Measurements from ENCODE around the gene OLFML3.

Gene OLFML3

DNA sequence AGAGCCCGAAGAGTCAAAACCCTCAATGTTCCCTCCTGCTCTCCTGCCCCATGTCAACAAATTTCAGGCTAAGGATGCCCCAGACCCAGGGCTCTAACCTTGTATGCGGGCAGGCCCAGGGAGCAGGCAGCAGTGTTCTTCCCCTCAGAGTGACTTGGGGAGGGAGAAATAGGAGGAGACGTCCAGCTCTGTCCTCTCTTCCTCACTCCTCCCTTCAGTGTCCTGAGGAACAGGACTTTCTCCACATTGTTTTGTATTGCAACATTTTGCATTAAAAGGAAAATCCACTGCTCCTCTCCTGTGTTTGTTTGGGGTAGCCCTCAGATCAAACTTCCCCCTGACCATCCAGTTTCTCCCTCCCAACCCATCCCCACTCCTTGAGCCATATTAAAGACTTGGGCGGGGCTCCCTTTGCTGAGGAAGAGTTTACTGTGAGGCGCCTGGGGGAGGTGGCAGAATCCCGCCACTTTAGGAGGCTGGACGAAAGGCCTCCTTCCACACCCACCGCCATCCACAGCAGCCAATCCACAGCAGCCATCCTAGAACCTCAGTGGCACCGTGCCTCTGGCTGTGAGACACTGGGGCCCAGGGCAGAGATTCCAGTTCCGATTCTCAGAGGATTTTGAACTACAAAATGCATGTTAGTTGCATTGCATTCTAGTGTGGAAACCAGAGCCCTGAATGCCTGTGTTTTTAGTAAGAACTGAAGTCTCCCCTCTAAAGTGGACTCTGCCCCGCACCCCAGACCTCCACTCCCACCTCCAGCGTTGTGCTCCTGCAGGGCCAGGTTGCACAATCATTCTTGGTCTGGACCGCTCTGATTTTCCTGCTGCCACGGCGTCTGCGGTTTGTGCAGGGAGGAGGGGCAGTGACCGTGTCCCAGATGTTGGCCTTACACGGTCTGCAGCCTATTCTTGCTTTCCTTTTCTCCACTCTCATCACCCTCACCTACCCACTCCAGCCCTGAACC lies 3.0 kb downstream of the OLFML3 start:
- TF ChIP-seq, protein P1, sequence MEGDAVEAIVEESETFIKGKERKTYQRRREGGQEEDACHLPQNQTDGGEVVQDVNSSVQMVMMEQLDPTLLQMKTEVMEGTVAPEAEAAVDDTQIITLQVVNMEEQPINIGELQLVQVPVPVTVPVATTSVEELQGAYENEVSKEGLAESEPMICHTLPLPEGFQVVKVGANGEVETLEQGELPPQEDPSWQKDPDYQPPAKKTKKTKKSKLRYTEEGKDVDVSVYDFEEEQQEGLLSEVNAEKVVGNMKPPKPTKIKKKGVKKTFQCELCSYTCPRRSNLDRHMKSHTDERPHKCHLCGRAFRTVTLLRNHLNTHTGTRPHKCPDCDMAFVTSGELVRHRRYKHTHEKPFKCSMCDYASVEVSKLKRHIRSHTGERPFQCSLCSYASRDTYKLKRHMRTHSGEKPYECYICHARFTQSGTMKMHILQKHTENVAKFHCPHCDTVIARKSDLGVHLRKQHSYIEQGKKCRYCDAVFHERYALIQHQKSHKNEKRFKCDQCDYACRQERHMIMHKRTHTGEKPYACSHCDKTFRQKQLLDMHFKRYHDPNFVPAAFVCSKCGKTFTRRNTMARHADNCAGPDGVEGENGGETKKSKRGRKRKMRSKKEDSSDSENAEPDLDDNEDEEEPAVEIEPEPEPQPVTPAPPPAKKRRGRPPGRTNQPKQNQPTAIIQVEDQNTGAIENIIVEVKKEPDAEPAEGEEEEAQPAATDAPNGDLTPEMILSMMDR (IDR thresholded peaks at IDR 0.05; ENCODE audit: insufficient read depth, low read length, poor library complexity, severe bottlenecking): no peak
- DNase-seq (ENCODE audit: extremely low read depth, insufficient read length): no peak
- no peaks in the 10 kb centered on the region for H3K27me3 ChIP-seq (replicated peaks; ENCODE audit: control insufficient read depth, insufficient read depth, low read length)
- H3K4me3 ChIP-seq (replicated peaks; ENCODE audit: low read depth, low read length): no peak overlapping the region
- no peaks in the 10 kb centered on the region for H3K36me3 ChIP-seq (ENCODE audit: control insufficient read depth, insufficient read depth, low read length)

DNA sequence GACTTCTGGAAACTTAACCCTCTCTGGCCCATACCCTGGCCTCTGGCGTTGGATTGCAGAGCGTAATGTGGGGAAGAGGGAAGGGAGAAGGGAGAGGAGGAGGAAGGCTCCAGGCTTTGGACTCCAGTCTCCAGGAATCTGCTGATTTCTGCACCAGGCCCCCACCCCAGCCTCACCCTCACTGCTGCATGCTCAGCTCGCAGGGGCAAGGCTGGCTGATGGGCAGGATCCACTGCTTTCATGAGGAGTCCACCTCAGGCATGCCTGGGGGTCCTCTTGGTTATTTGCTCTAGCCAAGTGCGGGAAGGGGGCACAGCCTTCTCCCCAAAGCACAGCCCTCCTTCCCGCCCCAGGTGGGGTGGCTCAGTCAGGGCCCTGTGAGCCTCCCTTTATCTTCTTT lies 3.7 kb downstream of the OLFML3 start:
- no peak for DNase-seq (ENCODE audit: extremely low read depth, insufficient read length)
- Histone ChIP-seq H3K27me3 (replicated peaks; ENCODE audit: control insufficient read depth, insufficient read depth, low read length) (no peaks in the 10 kb centered on the region), H3K4me3 (replicated peaks; ENCODE audit: low read depth, low read length) (no peak overlapping the region), H3K36me3 (ENCODE audit: control insufficient read depth, insufficient read depth, low read length) (no peaks in the 10 kb centered on the region)
- TF ChIP-seq, protein P1 (IDR thresholded peaks at IDR 0.05; ENCODE audit: insufficient read depth, low read length, poor library complexity, severe bottlenecking): no peak

DNA sequence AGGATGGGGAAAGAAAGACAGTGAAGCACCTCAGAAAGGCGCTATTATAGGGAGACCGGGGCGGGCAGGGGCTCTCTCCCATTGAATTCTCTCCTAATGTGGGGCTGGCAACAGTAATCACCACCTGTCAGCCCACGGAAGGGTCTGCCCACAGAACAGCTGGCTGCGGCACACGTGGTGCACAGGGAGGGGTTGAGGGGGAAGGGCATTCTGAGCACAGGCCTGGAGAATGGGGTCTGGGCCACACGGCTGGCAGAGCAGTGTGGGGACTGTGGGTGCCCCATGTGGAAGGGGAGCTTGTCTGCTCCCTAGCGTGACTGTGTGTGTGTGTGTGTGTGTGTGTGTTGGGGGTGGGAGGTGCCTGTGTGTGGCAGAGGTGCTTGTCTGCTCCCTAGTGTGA lies 4.1 kb downstream of the OLFML3 start:
- DNase-seq (ENCODE audit: extremely low read depth, insufficient read length): no peak
- Histone ChIP-seq H3K4me3 (replicated peaks; ENCODE audit: low read depth, low read length) (no peak overlapping the region), H3K36me3 (ENCODE audit: control insufficient read depth, insufficient read depth, low read length) (no peaks in the 10 kb centered on the region), H3K27me3 (replicated peaks; ENCODE audit: control insufficient read depth, insufficient read depth, low read length) (no peaks in the 10 kb centered on the region)
- TF ChIP-seq, protein P1 (IDR thresholded peaks at IDR 0.05; ENCODE audit: insufficient read depth, low read length, poor library complexity, severe bottlenecking): no peak

DNA sequence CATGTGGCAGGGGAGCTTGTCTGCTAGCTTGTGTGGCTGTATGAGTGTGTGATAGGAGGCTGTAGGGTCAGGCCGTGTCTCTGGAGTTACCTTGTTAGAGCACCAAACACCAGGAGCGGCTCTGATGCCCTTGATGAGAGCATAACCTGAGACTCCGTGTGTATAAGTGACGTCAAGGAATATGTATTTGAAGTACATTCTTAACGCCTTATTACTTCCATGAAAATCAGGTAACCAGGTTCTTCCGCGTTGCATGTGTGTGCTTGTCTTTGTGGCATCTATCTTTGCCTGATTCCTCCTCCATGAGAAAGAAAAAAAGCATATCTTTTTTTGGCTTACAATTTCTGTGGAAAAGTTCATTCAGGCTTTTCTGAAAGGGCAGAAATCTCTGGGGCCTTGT lies 4.6 kb downstream of the OLFML3 start:
- no peak for DNase-seq (ENCODE audit: extremely low read depth, insufficient read length)
- Histone ChIP-seq H3K36me3 (ENCODE audit: control insufficient read depth, insufficient read depth, low read length) (no peaks in the 10 kb centered on the region), H3K27me3 (replicated peaks; ENCODE audit: control insufficient read depth, insufficient read depth, low read length) (no peaks in the 10 kb centered on the region), H3K4me3 (replicated peaks; ENCODE audit: low read depth, low read length) (no peak overlapping the region)
- TF ChIP-seq, protein P1 (IDR thresholded peaks at IDR 0.05; ENCODE audit: insufficient read depth, low read length, poor library complexity, severe bottlenecking): no peak

DNA sequence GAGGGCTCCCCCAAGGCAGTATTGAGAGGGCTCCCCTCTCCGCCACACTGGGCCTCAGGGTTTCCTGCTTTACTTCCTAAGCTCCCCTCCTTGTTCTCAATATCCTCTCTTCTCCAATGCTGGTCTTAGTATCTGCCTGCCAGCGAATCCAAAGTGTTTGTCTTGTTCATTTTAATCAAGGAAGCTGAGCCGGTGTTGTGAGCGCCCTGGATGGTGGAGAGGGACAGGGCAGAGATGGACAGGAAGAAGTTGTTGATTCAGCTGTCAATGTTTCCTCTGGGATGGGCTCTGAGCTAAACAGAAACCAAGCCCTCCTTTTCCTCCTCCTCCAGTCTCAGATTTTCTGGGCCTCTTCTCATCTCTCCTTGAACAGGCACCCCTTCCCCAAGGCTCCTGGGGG lies 5.4 kb downstream of the OLFML3 start:
- Histone ChIP-seq H3K4me3 (replicated peaks; ENCODE audit: low read depth, low read length) (no peak overlapping the region), H3K27me3 (replicated peaks; ENCODE audit: control insufficient read depth, insufficient read depth, low read length) (no peaks in the 10 kb centered on the region), H3K36me3 (ENCODE audit: control insufficient read depth, insufficient read depth, low read length) (no peaks in the 10 kb centered on the region)
- DNase-seq (ENCODE audit: extremely low read depth, insufficient read length): no peak
- TF ChIP-seq, protein P1 (IDR thresholded peaks at IDR 0.05; ENCODE audit: insufficient read depth, low read length, poor library complexity, severe bottlenecking): no peak

All from GM06990 (cell line).